Activated gamma-delta T cell treated with anti-CD3 and anti-CD28 coated beads, Interleukin-2, amount 50 U/mL, for 16 hours (primary cell): ENCODE data around the gene PHF14.
"Not testable (repeated sequence)": the region's sequence is repeated elsewhere in the genome, so short reads cannot be mapped to it uniquely, and the experiment has no call there.

Source experiments
- DNase-seq: peaks from one replicate; pipeline ENCODE4 v3.0.0-alpha.2; 2020; ENCODE audit warnings: low read depth

Gene PHF14

GRCh38 chr7:10990748-10991147, 17.1 kb downstream of the PHF14 start:
- DNase-seq, result not testable (repeated sequence)

- not testable (repeated sequence) for DNase-seq
These were observed 22.0 kb downstream of the PHF14 start for GRCh38 chr7:10995482-10996166.

GRCh38 chr7:10998996-10999757, 25.5 kb downstream of the PHF14 start:
- no peak for DNase-seq

- DNase-seq, result no peak
These were observed 31.5 kb downstream of the PHF14 start for GRCh38 chr7:11005202-11005601.

DNA sequence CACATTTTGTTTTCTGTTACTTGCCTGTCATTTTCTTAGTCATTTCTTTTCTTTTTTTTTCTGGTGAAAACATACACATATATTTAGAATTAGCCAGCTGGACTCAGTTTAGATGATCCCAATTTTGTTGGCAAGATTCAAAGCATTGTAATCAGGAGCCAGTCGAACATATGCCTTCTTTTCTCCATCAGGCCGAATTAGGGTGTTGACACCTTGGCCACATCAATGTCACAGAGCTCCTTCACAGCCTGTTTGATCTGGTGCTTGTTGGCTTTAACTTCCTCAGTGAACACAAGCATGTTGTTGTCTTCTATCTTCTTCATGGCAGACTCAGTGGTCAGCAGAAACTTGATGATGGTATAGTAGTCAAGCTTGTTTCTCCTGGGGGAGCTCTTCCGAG, 32.6 kb downstream of the PHF14 start:
- DNase-seq, result no peak

GRCh38 chr7:11009631-11010030, 36.0 kb downstream of the PHF14 start:
- DNase-seq, result no peak

- no peak for DNase-seq
These were observed 47.8 kb downstream of the PHF14 start for GRCh38 chr7:11021468-11021867.

- DNase-seq, result no peak
These were observed 53.0 kb downstream of the PHF14 start for GRCh38 chr7:11026452-11027359.

GRCh38 chr7:11035661-11036060, 62.0 kb downstream of the PHF14 start:
- no peak for DNase-seq

- no peak for DNase-seq
These were observed 66.3 kb downstream of the PHF14 start for GRCh38 chr7:11039974-11040373.

- no peak for DNase-seq
These were observed 80.4 kb downstream of the PHF14 start for GRCh38 chr7:11054033-11054432.

DNA sequence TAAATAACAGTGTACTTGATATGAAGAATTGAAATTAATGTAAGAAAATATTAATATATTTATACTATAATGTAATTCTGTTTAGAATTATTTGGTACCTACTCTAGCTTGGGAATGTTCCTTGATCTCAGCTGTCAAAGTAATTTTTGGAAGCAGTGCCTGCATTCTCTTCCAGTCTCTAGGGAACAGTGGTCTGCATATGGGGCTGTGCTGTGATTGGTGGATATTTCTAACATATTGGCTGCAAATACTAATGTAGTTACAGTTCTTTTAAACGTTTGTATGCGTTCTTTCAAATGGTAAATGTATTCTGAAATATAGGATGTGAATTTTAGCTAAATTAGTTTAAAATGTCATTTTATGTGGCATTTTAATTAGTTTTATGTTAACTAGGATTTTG, 87.2 kb downstream of the PHF14 start:
- DNase-seq, result no peak

GRCh38 chr7:11062110-11062509, 88.4 kb downstream of the PHF14 start:
- DNase-seq, result no peak

DNA sequence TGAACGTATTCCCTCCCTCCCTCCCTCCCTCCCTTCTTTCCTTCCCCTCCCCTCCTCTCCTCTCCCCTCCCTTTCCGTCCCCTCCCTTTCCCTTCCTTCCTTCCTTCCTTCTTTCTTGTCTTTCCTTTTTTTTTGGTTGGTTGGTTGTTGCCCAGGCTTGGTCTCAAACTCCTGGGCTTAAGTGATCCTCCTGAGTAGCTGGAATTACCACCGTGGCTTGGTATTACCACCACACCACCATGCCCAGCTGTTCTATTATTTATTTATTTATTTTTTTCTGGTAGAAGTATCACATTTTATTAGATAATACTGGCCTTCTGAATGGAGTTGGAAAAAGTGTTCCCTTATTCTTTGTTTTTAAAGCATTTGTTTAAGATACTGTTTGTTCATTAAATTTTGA, 95.9 kb downstream of the PHF14 start:
- no peak for DNase-seq

- no peak for DNase-seq
These were observed 104.1 kb downstream of the PHF14 start for GRCh38 chr7:11077816-11078215.

DNA sequence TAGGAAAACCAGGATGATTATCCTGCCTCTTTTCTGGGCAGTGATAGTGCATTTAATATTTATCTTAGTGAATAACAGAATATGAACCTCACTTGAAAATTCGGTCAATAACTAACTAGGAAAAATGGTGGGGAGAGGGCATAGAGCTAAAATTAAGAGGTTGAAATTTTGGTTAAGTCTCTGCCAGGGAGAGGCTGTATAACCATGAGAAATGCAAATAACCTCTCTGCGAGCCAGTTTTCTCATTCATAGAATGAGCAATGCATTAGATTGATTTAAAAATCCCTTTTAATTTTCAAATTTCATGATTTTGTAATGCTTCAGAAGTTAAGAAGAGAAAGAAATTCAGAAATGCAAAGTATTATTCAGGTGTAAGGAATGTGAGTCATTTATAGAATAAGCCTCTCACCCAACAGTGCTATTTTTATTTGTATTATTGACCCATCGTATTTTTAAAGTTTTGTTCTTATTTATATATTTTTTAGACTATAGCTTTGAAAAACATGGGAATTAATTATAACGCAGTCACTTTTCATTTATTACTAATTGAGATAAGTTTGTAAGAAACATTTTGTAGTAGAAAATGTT, 104.7 kb downstream of the PHF14 start:
- DNase-seq, result no peak

- no peak for DNase-seq
These were observed 106.2 kb downstream of the PHF14 start for GRCh38 chr7:11079907-11080306.

GRCh38 chr7:11082121-11082520, 108.4 kb downstream of the PHF14 start:
- no peak for DNase-seq

DNA sequence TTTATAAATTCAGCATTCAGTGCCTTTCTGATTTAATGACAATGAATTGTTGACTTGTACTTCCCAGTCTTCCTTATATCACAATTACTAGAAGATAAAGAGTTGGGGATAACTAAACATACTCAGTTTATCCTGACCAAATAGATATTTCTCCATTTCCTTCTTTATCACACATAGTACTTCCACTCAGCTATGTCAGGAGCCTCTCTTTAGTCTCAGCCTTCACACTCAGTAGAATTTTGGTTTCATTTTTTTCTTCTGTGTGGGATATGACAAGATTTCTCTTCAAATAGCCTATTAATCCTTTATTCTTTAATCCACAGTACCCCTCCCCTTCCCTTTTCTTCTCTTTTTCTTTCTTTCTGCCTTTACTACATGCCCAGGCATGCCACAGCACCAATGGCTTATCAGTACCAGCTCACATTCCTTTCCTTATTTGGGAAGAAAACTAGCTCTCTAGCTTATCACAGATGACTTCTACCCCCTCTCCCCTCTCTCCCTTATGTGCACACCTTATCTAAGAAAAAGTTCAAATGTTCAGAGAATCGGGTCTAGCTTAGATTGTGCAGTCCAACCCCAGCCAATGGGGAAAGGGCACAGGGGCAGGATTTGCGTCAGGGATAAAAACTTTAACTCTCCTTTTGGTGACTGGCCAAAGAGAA, 109.0 kb downstream of the PHF14 start:
- DNase-seq, result no peak

- no peak for DNase-seq
These were observed 109.5 kb downstream of the PHF14 start for GRCh38 chr7:11083214-11083568.

DNA sequence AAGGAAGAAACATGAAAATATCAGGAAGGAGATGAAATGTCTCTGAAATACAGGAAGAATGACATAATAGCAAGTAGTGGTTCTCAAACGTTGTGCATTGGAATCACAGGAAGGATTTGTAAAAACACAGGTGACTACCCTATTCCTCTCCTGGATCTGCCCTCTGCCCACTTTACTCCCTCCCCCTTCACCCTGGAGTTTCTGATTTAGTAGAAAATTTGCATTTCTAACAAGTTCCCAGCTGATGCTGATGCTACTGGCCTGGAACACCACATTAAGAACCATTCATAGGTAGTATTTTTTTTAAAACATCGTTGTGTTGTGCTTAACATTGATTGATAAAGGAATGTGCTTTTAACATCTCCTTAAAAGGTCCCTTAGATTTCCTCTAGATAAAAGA, 130.9 kb downstream of the PHF14 start:
- no peak for DNase-seq

GRCh38 chr7:11109659-11110058, 136.0 kb downstream of the PHF14 start:
- DNase-seq, result no peak
